Measurements from ENCODE around the gene TFB2M.

DNA sequence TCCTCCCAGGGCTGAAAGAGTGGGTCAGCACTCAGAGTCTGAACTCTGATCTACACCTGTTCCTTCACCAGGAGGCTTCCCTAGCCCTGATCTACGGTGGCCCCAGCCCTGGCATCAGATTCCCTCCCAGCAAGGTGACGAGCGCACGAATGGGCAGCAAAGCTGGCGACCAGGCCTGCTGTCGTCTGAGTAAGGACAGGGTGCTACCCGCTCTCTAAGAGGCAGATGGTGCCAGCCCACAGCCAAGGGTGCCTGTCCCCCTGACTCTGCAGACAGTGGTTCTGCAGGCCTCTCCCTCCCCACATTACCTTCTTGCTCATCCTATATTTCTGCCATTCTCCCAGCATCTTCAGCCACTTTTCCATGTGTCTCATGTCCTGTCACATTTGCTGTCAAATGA lies 48.7 kb downstream of the TFB2M start:
- TF ChIP-seq, protein P1, sequence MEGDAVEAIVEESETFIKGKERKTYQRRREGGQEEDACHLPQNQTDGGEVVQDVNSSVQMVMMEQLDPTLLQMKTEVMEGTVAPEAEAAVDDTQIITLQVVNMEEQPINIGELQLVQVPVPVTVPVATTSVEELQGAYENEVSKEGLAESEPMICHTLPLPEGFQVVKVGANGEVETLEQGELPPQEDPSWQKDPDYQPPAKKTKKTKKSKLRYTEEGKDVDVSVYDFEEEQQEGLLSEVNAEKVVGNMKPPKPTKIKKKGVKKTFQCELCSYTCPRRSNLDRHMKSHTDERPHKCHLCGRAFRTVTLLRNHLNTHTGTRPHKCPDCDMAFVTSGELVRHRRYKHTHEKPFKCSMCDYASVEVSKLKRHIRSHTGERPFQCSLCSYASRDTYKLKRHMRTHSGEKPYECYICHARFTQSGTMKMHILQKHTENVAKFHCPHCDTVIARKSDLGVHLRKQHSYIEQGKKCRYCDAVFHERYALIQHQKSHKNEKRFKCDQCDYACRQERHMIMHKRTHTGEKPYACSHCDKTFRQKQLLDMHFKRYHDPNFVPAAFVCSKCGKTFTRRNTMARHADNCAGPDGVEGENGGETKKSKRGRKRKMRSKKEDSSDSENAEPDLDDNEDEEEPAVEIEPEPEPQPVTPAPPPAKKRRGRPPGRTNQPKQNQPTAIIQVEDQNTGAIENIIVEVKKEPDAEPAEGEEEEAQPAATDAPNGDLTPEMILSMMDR (IDR thresholded peaks at IDR 0.05), result no peak
- TF ChIP-seq POLR2A (IDR thresholded peaks at IDR 0.05), result no peak

All from lower leg skin (tissue), 3 donors.